ENCODE measurements around the gene PIK3CD.
"Not testable (repeated sequence)": the region's sequence is repeated elsewhere in the genome, so short reads cannot be mapped to it uniquely, and the experiment has no call there.

PIK3CD gene

GRCh38 chr1:9733160-9733789, 81.7 kb downstream of the PIK3CD start:
- no peak for DNase-seq (ENCODE audit: low read depth in 2 of 2)

- no peak for DNase-seq (ENCODE audit: low read depth in 2 of 2)
Observed at GRCh38 chr1:9735800-9736199, 84.3 kb downstream of the PIK3CD start.

DNA sequence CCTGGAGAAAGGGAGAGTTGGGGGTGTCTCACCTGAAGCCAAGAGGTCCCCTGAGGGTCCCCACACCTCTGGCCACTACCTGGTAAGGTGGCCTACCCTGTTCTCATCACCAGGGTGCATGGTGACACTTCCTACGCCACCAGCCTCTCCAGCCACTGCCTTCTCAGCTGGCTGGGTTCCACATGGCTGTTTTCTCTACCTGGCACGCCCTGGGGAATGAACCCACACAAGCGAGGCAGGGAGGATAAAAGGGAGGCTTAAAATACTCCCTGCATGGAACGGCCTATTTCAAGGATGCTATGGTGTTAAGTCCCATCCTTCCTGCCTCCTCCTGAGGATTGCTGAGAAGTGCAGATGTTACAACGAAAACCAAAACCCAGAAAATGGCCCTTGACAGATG, 84.7 kb downstream of the PIK3CD start:
- DNase-seq (ENCODE audit: low read depth in 2 of 2): no peak

DNA sequence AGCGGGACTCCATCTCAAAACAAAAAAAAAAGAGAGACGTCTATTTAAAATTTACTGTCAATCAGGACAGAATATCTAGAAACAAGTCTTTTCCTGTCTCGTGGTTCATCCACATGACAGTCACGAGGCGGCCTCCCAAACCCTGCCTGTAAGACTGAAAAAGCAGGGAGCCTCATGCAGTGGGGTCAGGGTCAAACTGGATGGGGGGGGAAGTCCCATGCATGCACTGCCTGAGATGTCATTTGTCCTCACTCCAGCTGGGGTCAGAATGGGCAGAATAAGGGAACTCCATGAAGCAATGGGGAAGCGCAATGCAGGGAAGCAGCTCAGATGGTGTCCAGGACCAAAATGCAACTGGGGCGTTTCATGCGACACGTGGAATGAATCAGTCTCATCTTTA, 85.5 kb downstream of the PIK3CD start:
- DNase-seq (ENCODE audit: low read depth in 2 of 2): no peak

DNA sequence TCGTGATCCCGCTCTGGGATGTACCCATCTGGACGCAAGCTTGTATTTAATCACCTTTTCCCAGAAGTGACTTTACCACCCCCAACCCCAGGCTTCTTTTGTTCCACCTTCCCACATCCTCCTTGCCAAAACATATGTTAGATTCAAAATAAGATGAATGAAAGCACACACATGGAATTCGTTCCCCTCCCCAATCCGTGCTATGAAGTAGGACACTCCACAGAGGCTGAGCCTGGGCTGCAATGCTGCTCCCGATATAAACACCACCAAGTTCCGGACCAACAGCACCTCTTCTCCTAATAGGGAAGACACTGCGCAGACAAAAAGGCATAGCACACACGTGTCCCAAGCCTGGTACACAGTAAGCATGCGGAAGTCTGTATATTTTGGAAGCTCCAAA, 86.1 kb downstream of the PIK3CD start:
- DNase-seq (ENCODE audit: low read depth in 2 of 2): no peak

DNA sequence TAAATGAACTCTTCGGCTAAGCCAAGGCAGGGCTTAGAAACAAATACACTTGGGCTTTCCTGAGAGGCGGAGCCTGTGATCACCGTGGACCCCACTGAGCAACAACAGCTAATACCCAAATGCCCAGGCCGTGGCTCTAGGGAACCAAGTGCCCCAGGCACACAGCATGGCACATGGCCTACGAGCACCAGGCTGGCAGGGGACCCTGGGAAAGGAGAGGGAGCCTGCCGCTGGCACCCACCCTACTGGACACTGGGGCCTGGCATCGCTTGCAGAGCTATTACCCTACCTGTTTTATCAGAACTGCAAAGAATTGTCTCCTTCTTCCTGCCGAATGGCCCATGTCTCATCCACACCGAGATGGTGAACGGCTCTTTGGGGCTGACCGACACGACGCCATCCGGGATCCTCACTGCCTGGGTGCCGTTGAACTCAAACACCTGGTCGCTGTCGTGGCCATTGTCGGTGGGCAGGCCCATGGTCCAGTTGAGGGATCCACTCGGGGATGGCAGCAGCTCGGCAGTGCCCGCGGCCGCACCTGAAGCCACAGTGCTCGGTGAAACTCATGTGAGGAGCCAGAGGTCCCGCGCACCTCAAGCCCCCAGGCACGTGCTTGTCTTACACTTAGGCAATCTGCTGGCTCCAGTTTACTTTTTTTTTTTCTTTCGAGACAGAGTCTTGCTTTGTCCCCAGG, 92.7 kb downstream of the PIK3CD start:
- no peak for DNase-seq (ENCODE audit: low read depth in 2 of 2)

DNA sequence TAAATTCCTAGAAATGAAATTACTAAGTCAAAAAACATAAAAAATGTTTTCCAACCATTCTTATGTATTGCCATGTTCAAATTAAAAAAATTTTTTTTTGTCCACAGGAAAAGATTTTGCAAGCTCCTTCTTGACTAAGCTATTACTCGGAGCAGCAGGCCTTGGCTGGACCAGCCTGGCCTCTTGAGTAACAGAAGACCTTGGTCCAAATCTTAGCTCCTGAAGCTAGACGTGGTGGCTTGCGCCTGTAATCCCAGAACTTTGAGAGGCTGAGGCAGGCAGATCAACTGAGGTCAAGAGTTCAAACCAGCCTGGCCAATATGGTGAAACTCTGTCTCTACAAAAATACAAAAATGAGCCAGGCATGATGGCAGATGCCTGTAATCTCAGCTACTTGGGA, 94.7 kb downstream of the PIK3CD start:
- DNase-seq (ENCODE audit: low read depth in 2 of 2): no peak

DNA sequence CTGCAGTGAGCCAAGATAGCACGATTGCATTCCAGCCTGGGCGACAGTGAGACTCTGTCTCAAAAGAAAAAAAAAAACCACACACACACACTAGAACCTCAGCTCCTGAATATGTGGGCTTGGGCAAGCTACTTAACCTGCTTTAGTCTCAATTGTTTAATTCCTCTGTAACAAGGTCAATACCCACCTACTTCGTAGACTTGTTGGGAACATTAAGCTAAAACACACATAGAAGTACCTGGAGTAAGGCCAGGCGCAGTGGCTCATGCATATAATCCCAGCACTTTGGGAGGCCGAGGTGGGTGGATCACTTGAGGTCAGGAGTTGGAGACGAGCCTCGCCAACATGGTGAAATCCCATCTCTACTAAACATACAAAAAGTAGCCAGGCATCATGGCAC, 95.1 kb downstream of the PIK3CD start:
- DNase-seq (ENCODE audit: low read depth in 2 of 2): no peak

DNA sequence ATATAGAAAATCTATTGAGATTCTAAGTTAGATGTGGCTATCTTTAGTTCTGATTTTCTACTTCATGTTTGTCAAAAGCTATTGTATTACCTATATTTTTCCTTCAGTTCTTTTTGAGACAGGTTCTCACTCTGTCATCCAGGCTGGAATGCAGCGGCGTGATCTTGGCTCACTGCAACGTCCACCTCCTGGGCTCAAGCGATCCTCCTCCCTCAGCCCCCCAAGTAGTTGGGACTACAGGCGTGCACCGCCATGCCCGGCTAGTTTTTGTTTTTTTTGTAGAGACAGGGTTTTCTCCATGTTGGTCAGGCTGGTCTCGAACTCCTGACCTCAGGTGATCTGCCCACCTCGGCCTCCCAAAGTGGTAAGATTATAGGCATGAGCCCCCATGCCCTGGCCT, 96.9 kb downstream of the PIK3CD start:
- not testable (repeated sequence) for DNase-seq (ENCODE audit: low read depth in 2 of 2)

DNA sequence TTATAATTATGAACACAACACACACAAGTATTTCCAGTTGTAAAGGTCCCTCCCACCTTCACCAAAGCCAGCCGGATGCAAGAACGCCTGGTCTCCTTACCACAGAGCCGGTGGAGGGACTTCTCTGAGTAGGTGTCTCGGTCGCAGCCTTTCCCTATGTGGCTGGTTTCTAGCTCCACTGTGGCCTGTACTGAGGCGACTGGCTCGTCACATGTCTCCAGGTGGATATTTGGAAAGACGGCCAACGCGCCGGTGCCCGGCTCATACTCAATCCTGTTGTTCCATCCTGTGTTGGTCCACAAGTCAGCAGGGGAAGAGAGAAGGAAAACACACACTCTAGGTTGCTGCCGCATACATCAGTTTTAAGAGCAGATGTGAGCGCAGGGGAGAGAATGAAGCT, 97.8 kb downstream of the PIK3CD start:
- no peak for DNase-seq (ENCODE audit: low read depth in 2 of 2)

DNA sequence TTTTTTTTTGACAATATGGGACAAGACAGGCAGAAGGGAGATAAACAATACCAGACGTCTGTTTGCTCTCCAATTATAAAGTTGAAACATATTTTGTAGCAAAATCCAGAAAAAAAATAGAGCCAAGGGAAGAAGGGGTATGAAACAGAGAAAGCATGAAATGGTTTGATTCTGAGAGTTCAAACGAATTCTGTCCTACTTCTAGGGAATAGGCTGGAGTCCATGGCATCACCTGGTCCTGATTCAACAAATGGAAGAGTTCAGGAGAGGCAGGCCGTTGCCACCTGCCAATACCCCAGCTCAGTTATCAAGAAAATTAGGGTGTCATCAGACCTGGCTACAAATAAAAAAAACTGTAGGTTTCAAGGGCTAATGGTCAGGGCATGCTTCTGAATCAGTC, 100.4 kb downstream of the PIK3CD start:
- no peak for DNase-seq (ENCODE audit: low read depth in 2 of 2)

DNA sequence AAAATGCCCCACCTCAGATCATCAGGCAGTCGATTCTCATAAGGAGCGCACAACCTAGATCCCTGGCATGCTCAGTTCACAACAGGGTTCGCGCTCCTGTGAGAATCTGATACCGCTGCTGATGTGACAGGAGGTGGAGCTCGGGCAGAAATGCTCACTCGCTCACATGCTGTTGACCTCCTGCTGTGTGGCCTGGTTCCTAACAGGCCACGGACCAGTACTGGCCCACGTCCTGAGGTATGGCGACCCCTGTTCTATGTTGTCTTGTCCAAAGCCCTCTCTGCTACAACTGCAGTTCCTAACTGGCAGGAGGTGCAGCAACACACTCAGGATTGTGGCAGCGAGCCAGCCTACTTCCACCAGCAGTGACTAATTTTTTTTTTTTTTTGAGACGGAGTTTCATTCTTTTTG, 101.6 kb downstream of the PIK3CD start:
- no peak for DNase-seq (ENCODE audit: low read depth in 2 of 2)

DNA sequence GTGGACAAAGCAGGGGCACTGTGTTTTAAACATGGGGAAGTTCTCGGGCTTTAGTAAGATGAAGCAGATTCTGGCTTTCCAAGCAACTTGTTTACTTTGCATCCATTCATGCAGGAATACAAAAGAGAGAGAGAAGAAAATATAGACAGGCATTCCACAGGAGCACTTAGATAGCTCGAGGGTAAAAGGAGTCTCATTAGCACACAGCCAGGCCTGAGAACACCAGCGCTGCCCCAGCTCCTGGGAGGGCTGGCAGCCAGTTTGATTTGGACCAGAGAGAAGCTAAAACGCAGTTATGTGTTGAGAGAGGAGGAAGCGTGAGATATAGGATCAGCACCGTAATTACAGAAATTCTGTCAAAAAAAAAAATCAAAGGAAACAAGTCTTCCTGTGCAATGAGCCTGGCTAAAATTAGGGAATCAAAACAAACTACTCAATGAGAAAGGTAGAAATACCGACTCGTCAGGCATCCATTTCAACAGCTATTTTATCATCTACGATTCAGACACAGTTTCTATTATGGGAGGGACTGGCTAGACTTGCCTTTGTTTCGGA, 104.0 kb downstream of the PIK3CD start:
- no peak for DNase-seq (ENCODE audit: low read depth in 2 of 2)

GRCh38 chr1:9758559-9759121, 107.1 kb downstream of the PIK3CD start:
- DNase-seq (ENCODE audit: low read depth in 2 of 2): no peak

DNA sequence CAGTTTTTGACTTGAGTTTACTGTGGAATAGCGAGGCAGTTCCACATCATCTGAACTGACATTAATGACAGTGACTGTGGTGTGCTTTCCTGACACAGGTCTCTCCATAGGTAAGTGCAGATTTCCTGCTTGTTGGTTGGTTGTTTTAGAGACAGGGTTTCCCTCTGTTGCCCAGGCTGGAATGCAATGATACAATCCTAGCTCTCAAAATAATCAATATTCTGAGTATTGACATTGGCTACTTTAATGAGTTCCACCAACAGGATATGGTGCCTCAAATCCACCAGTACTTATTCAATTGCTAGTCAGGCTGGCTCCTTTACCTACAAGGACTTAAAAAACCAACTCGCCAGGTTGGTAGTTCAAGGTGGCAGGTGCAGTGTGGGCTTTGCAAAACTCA, 108.4 kb downstream of the PIK3CD start:
- no peak for DNase-seq (ENCODE audit: low read depth in 2 of 2)

- DNase-seq (ENCODE audit: low read depth in 2 of 2): no peak
Observed at GRCh38 chr1:9760824-9761223, 109.3 kb downstream of the PIK3CD start.

- no peak for DNase-seq (ENCODE audit: low read depth in 2 of 2)
Observed at GRCh38 chr1:9761855-9762254, 110.3 kb downstream of the PIK3CD start.

- DNase-seq (ENCODE audit: low read depth in 2 of 2): not testable (repeated sequence)
Observed at GRCh38 chr1:9762446-9762845, 110.9 kb downstream of the PIK3CD start.

GRCh38 chr1:9763914-9764313, 112.4 kb downstream of the PIK3CD start:
- no peak for DNase-seq (ENCODE audit: low read depth in 2 of 2)

- no peak for DNase-seq (ENCODE audit: low read depth in 2 of 2)
Observed at GRCh38 chr1:9764550-9764949, 113.0 kb downstream of the PIK3CD start.

DNA sequence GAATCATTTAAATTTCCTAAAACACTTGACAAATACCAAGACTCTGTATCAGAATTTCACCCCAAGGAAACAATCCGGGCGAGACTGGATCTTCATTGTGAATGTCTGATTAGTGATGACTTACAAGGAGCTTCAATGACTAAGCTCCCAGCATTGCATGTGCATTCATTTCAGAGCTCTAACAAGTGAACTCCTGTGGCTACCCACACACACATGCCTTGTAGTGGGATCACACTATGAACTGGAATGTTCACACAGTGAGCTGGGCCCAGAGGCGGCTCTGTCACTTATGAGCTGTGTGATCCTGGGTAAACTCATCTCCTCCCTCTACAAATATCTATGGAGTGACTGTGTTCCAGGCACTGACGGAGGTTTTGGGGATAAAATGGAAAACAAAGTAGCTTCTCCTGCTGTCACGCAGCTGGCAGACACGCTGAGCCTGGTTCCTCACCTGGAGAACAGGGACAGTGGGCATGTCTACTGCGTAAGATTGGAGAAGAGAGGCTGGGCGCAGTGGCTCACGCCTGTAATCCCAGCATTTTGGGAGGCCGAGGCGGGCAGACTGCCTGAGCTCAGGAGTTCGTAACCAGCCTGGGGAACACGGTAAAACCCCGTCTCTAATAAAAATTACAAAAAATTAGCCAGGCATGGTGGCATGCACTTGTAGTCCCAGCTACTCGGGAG, 115.4 kb downstream of the PIK3CD start:
- no peak for DNase-seq (ENCODE audit: low read depth in 2 of 2)

GRCh38 chr1:9767964-9768668, 116.6 kb downstream of the PIK3CD start:
- peak; percentile 15 to 21 for DNase-seq (ENCODE audit: low read depth in 2 of 2)
